Measurements from ENCODE around the gene NXN. TPM values are rescaled to one million over a fixed set of nuclear protein-coding genes. Genes with fewer than 3 reads are reported as not detected.
A peak's percentile ranks its signal among the peaks of the same experiment; 100 is the strongest.

The NXN gene
- total RNA-seq, 2 donors from 2014 or later, result 15.6 to 17.5 TPM

GRCh38 chr17:1009229-1010085 is 29.9 kb upstream of the NXN start:
- DNase-seq (ENCODE audit: low spot score), result peak; percentile 56
- no peak for TF ChIP-seq CTCF (IDR thresholded peaks at IDR 0.05)
- H3K4me1 ChIP-seq, result peaks cover 0 to 84% of the 10 kb centered on the region in 2 donors
- peaks cover 62% of the 10 kb centered on the region for H3K36me3 ChIP-seq
- no peaks in the 10 kb centered on the region for H3K27me3 ChIP-seq
- peak overlapping the region; percentile 68 to 75 for H3K27ac ChIP-seq
- H3K9me3 ChIP-seq, result no peaks in the 10 kb centered on the region
- no peak overlapping the region for H3K4me3 ChIP-seq

GRCh38 chr17:1008008-1008761 is 28.6 kb upstream of the NXN start:
- peak; percentile 80 for DNase-seq (ENCODE audit: low spot score)

GRCh38 chr17:1007310-1008007 is 27.9 kb upstream of the NXN start:
- Histone ChIP-seq H3K36me3 (peaks cover 72% of the 10 kb centered on the region), H3K4me1 (peaks cover 0 to 97% of the 10 kb centered on the region in 2 donors), H3K27ac (peak overlapping the region; percentile 68 to 75), H3K9me3 (no peaks in the 10 kb centered on the region), H3K27me3 (no peaks in the 10 kb centered on the region), H3K4me3 (no peak overlapping the region)
- no peak for TF ChIP-seq CTCF (IDR thresholded peaks at IDR 0.05)
- DNase-seq (ENCODE audit: low spot score), result peak; percentile 56

More at GRCh38 chr17:1008008-1008761, 28.6 kb upstream of the NXN start:
- H3K4me3 ChIP-seq, result no peak overlapping the region
- no peak for TF ChIP-seq CTCF (IDR thresholded peaks at IDR 0.05)
- peaks cover 74% of the 10 kb centered on the region for H3K36me3 ChIP-seq
- peaks cover 0 to 97% of the 10 kb centered on the region in 2 donors for H3K4me1 ChIP-seq
- H3K9me3 ChIP-seq, result no peaks in the 10 kb centered on the region
- peak overlapping the region; percentile 68 to 75 for H3K27ac ChIP-seq
- H3K27me3 ChIP-seq, result no peaks in the 10 kb centered on the region

GRCh38 chr17:1006054-1006453 is 26.5 kb upstream of the NXN start:
- Histone ChIP-seq H3K4me1 (peaks cover 0 to 97% of the 10 kb centered on the region in 2 donors), H3K9me3 (no peaks in the 10 kb centered on the region), H3K27me3 (no peaks in the 10 kb centered on the region), H3K36me3 (peaks cover 71% of the 10 kb centered on the region), H3K4me3 (no peak overlapping the region), H3K27ac (peak overlapping the region; percentile 86 to 88)
- TF ChIP-seq CTCF (IDR thresholded peaks at IDR 0.05), result no peak
- DNase-seq (ENCODE audit: low spot score), result no peak

GRCh38 chr17:1005361-1005946 is 25.9 kb upstream of the NXN start:
- Histone ChIP-seq H3K4me1 (peaks cover 0 to 97% of the 10 kb centered on the region in 2 donors), H3K4me3 (no peak overlapping the region), H3K36me3 (peaks cover 71% of the 10 kb centered on the region), H3K27ac (peak overlapping the region; percentile 86 to 88), H3K27me3 (no peaks in the 10 kb centered on the region), H3K9me3 (no peaks in the 10 kb centered on the region)
- no peak for DNase-seq (ENCODE audit: low spot score)
- no peak for TF ChIP-seq CTCF (IDR thresholded peaks at IDR 0.05)
